GM12874 (cell line): ENCODE measurements around the gene PRDM16.

Experiments
- CTCF ChIP-seq: IDR thresholded peaks from 2 replicates; pipeline ENCODE4 v1.5.1; 2011; ENCODE audit warnings: low read depth, mild to moderate bottlenecking, control low read depth, low read length, moderate library complexity; ENCODE audit not compliant: insufficient read depth

Gene PRDM16

DNA sequence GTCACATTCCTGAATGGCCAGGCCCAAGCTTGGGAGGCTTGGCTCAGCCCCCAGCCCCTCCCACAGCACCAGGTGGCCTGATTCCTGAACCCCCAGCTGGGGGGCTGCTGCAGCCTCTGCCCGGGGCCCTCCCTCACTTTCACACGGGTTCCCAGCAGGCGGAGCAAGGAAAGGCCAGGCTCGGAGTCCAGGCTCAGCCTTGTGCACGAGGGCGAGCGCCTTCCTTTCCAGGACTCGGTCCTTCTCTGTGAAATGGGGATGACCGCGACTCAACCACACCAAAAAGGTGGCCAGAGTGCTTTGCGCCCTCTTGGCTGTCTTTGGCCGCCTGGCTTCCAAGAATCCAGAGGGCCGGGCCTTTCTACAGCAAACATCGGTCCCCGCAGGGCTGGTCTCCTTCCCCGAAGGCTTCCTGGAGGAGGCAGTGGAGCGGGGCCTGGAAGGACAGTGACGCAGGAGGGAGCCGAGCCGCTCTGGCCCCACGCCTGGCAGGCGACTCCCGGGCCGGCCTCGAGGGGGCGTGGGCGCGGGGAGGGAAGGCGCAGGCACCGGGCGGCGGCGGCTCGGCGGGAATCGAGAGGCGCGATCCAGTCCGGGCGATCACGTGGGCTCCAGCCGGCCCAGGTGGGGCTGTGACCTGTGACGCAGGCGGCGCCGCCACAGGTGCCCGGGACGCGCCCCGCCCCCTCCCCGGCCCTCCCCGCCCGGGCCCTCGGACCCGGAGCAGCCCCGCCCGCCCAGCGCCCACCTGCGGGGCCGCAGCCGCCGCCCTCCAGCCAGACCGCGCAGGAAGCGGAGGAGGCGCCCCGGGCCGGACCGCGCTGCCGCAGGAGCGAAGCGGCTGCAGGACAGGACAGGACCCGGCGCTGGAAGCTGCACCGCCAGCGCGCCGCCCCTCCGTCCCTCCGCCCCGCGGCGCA, 385.1 kb downstream of the PRDM16 start, which contains the start of gene ARHGEF16:
Gene ARHGEF16, plus strand, starts transcription at position 775 of the 920 bp plus-strand sequence. CDS start 8,420 bp downstream, outside the sequence.
- TF ChIP-seq CTCF = peak; percentile 21; the same call in 1 of the 2 replicates

DNA sequence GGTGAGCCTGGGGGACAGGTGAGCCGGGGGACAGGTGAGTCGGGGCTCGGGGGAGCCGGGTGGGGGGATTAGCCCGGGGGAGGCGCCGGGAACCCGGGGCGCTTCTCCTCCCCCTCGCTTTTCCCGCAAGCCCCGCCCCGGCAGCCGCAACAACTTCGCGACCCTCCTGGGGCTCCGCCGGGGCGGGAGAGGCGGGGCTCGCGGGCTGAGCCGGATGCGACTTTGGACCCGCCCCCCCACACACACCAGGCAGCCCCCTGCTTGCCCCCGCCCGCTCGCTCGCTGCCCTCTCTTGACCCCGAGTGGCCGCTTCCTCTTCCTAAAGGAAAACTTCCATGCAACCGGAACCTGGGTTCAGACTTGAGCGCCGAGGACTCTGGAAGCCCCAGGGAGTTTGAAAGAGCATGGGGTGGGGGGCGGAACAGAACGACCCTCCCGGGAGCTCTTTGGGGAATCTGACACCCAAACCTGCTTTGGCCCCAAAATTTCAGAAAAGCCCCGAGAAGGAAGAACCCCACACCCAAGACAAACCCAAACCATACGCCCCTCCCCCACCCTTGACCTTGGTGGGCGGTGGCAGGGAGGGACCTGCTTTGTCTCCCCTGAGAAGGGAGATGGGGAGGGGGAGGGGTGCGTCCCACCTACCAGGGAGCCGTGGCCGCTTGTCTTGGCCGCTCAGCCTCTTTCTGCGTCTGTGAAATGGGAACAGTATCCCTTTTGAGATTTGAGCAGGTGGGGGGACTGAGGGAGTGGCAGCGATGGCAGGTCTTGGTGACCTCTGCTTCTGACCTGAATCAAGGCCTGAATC, 386.0 kb downstream of the PRDM16 start:
- no peak for TF ChIP-seq CTCF

DNA sequence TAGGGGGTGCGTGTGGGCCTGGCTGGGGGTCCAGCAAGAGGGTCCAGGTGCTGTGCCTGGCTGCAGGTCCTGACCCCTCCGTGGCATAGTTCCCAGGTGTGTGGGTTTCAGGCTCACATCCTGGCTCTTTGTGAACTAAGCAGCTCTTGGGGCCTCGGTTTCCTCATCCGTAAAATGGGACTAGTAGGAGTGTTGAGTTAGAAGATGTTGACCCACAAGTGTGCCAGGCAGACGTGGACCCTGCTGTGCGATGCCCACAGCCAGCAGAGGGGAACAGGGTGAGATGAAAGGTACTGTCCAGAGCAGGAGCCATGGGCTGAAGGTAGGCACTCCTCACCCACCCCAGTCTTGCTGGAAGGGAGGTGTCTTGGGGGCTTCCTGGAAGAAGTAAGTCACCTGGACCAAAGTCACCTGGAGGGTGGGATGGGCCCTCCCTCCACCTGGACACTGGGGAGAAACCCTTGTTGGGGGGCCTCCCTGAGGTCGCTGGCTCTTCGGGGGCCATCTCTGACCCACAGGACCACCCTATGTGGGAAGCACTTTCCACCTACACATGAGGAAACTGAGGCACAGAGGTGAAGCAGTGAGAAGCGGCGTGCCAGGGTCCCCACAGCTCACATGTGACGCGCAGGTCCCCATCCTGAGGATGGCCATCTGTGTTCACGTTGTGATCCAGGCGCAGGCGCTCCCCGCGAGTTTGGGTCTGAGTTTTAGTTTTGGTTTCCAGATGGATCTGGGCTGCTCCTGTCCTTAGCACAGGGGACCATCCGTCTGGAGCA, 386.9 kb downstream of the PRDM16 start:
- TF ChIP-seq CTCF = no peak

GRCh38 chr1:3456449-3456963, 387.5 kb downstream of the PRDM16 start:
- TF ChIP-seq CTCF = no peak

DNA sequence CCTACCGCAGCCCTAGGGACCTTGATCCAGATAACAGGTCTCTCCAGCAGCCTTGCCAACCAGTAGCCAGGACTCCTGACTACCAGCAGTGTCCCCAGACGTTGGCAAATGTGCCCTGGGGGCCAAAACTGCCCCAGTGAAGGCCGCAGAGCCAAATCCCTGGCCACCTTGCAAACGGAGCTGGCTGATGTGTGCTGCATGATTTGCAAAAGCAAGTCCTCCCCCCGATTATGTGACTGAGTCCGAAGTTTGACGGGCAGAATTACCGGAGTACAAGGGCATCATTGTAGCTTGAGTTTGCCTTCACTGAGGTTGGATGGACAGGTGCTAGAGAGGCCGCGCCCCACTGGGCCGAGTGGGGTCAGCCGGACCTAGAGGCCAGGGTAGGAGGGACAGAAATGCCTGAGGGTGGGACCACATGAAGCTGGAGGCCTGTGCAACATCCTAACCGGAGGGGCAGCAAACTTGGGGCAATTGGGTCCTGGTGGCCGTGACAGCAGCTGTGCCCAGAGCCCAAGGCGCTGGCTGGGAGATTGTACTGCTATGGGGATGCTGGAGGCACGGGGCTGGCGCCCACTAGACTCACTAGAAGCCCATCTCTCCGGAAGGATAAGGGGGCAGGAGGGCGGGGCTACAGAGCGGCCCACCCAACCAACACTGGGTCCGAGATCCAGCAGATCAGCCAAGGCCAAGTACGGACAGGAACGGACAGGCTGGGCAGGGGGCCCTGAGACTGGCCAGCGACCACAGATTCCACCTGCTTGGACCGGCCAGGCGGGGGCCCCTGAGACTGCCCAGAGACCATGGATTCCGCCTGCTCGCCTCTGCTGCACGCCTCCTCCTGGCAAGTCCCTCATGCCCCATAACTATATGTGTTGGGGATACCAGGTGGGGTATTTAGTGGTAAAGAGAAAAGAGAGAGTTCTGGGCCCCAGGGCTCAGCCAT, 388.2 kb downstream of the PRDM16 start:
- no peak for TF ChIP-seq CTCF
